H1 (cell line): ENCODE results near the gene CPA1.

Source experiments
- CTCF ChIP-seq, 3 experiments: IDR thresholded peaks; 1 replicate in 2 of 3; 2 replicates in 1 of 3; pipeline versions ENCODE4 v1.5.1 to v1.6.1; 2011; ENCODE audit warnings: low read length in 3 of 3, mild to moderate bottlenecking in 3 of 3, inconsistent platforms in 2 of 3, low read depth in 1 of 3, moderate library complexity in 1 of 3; ENCODE audit not compliant: insufficient read depth in 1 of 3; ENCODE audit errors: control extremely low read depth in 1 of 3
- MAX ChIP-seq: IDR thresholded peaks from 2 replicates; pipeline ENCODE4 v1.6.1; 2012; ENCODE audit warnings: inconsistent platforms
- PHF8 ChIP-seq: fragments of 200-600 bp; sonication (generic); conservative IDR thresholded peaks from 2 replicates; pipeline ENCODE4 v1.7.1; 2012; ENCODE audit warnings: low read depth, mild to moderate bottlenecking, inconsistent platforms, low read length, moderate library complexity
- SP1 ChIP-seq: IDR thresholded peaks from 2 replicates; pipeline ENCODE4 v1.6.1; 2011; ENCODE audit warnings: low read depth, low read length

GRCh38 chr7:130385600-130386066, 5.3 kb downstream of the CPA1 start:
- no peak for TF ChIP-seq CTCF (IDR thresholded peaks at IDR 0.05; ENCODE audit: control extremely low read depth in 1 of 3, insufficient read depth in 1 of 3, low read depth in 1 of 3, low read length in 3 of 3)
- TF ChIP-seq MAX, result no peak
- no peak for TF ChIP-seq SP1
- TF ChIP-seq PHF8, result no peak
